HepG2 (cell line): Measurements from ENCODE around the gene KCTD13. TPM values are rescaled to one million over a fixed set of nuclear protein-coding genes. Genes with fewer than 3 reads are reported as not detected.

Experiments
- ARID4A ChIP-seq: sonication (generic); formaldehyde crosslinking; IDR thresholded peaks from 2 replicates; pipeline ENCODE4 v1.5.0; 2020; ENCODE audit warnings: mild to moderate bottlenecking, missing genetic modification reagents, borderline replicate concordance
- CCAR2 ChIP-seq: fragments of 200-400 bp; formaldehyde crosslinking; optimal IDR thresholded peaks from 2 replicates; pipeline ENCODE3; 2018; ENCODE audit warnings: low read depth, mild to moderate bottlenecking, low read length, moderate library complexity
- DNMT3B ChIP-seq: conservative IDR thresholded peaks from 2 replicates; pipeline ENCODE4 v1.6.1; 2016; ENCODE audit warnings: missing biosample characterization, control low read depth
- FOXP1 ChIP-seq, 2 experiments: fragments of 450-650 bp in 1 of 2; IDR thresholded peaks; 2 replicates each; pipeline ENCODE4 v1.6.1; 2017 to 2018; ENCODE audit warnings: antibody characterized with exemption in 1 of 2
- GLMP ChIP-seq: sonication (generic); formaldehyde crosslinking; IDR thresholded peaks from 2 replicates; pipeline ENCODE4 v1.9.0; 2021; ENCODE audit warnings: missing genetic modification reagents, mild to moderate bottlenecking, borderline replicate concordance
- HMGXB3 ChIP-seq: sonication (generic); formaldehyde crosslinking; IDR thresholded peaks from 2 replicates; pipeline ENCODE4 v1.4.0; 2020; ENCODE audit warnings: missing genetic modification reagents, borderline replicate concordance
- MTA1 ChIP-seq: sonication (generic); formaldehyde crosslinking; IDR thresholded peaks from 2 replicates; pipeline ENCODE4 v1.4.0; 2020; ENCODE audit warnings: missing genetic modification reagents, mild to moderate bottlenecking, borderline replicate concordance
- PTBP1 ChIP-seq: fragments of 200-400 bp; formaldehyde crosslinking; IDR thresholded peaks from 2 replicates; pipeline ENCODE4 v1.6.1; 2018; ENCODE audit warnings: low read length, low read depth; ENCODE audit not compliant: poor library complexity, severe bottlenecking
- SRSF1 ChIP-seq: fragments of 200-400 bp; formaldehyde crosslinking; optimal IDR thresholded peaks from 2 replicates; pipeline ENCODE3; 2017; ENCODE audit warnings: mild to moderate bottlenecking, low read depth, low read length, moderate library complexity
- ZBTB34 ChIP-seq: sonication (generic); formaldehyde crosslinking; IDR thresholded peaks from 2 replicates; pipeline ENCODE4 v1.8.0; 2022; ENCODE audit warnings: mild to moderate bottlenecking, missing genetic modification reagents
- ZBTB7A ChIP-seq: sonication (generic); formaldehyde crosslinking; IDR thresholded peaks from 2 replicates; pipeline ENCODE4 v1.8.0; 2022; ENCODE audit warnings: mild to moderate bottlenecking, missing genetic modification reagents
- ZFX ChIP-seq: sonication (generic); formaldehyde crosslinking; IDR thresholded peaks from 2 replicates; pipeline ENCODE4 v1.4.0; 2020; ENCODE audit warnings: mild to moderate bottlenecking, low read depth, missing genetic modification reagents, moderate library complexity
- ZNF253 ChIP-seq: sonication (generic); formaldehyde crosslinking; IDR thresholded peaks from 2 replicates; pipeline ENCODE4 v1.8.0; 2022; ENCODE audit warnings: mild to moderate bottlenecking, missing genetic modification reagents, borderline replicate concordance
- ZNF282 ChIP-seq: fragments of 450-650 bp; IDR thresholded peaks from 2 replicates; pipeline ENCODE4 v1.6.1; 2018; ENCODE audit not compliant: partially characterized antibody
- ZNF484 ChIP-seq: sonication (generic); formaldehyde crosslinking; IDR thresholded peaks from 2 replicates; pipeline ENCODE4 v1.5.1; 2020; ENCODE audit warnings: mild to moderate bottlenecking, low read depth, missing genetic modification reagents, borderline replicate concordance
- ZNF747 ChIP-seq: sonication (generic); formaldehyde crosslinking; IDR thresholded peaks from 2 replicates; pipeline ENCODE4 v1.8.1; 2023; ENCODE audit warnings: missing genetic modification reagents, mild to moderate bottlenecking, borderline replicate concordance
- polyA plus RNA-seq, 8 experiments: library from polyadenylated mRNA; depleted of rRNA in 3 of 8; stranded (reverse) in 7 of 8; unstranded in 1 of 8; fragments of >200 nt; fragmentation: Illumina TruSeq in 4 of 8; extraction: Trizol in 4 of 8; gene quantifications; 2 replicates each; pipeline versions ENCODE4 v1.2.1 to v1.2.3, GENCODE V29; 2011 to 2016; ENCODE audit warnings: low read depth in 4 of 8, missing spikeins in 1 of 8, mixed read lengths in 1 of 8; ENCODE audit not compliant: insufficient read depth in 1 of 8
- total RNA-seq, 5 experiments: library from RNA; depleted of rRNA; stranded (reverse); fragments of >200 nt; fragmentation: Illumina TruSeq; extraction: Trizol; gene quantifications; 2 replicates each; pipeline ENCODE4 v1.2.3, GENCODE V29; 2016; ENCODE audit warnings: low read depth in 1 of 5

Gene KCTD13
- total and polyA plus RNA-seq, 2 of the 13 experiments (the other 11 are each of a cell fraction or from before 2014, with no cell fraction given) = 6.3 to 14.7 TPM

DNA sequence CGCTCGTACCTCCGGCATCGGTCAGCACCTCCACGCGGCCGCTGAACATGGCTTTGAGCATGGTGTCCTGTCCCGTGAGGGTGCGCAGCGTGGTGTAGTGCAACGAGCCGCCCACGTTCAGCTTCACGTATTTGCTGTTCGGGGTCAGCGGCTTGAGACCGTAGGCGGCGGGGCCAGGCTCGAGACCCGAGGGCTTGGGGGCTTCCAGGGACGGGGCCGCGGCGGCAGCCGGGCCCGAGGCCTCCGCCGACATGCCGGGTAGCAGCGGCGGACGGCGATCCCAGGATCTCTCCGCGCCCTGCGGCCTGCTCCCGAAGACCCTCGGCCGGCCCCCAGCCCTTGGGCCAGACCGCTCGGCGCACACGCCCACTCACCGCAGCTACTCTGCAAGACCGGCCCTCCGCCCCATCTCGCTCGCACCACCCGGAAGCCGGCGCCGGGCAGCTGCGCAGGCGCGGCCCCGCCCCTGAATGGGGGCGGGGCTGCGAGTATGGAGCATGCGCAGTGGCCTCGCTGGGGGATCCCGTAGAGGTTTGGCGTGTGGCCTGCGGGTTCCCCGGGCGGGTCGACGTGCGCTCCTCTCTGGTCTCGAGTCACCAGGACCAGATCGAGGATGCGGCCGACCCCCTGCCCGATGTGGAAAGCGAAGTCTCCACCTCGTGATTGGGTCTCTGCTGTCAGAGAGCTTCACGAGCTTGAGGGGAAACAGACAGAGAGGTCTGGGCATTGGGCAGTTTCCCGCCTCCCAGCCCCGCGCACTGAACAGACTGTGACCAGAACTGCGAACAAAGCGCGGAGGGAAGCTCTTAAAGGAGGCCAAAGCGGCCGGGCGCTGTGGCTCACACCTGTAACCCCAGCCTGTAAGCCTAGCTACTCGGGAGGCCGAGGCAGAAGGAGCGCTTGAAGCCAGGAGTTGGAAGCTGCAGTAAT lies at the start of gene KCTD13 (continued):
- 0 out of 2 replicates have a peak, but pooled peaks have one; percentile 43 for TF ChIP-seq ZBTB34
- peak; percentile 44; the same call in 1 of the 2 replicates for TF ChIP-seq ZBTB7A (CRISPR knock-in tag)
- peak; percentile 97 for TF ChIP-seq ZNF747 (CRISPR knock-in tag)
- TF ChIP-seq DNMT3B (CRISPR knock-in tag) = no peak; the same call in 1 of the 2 replicates
- TF ChIP-seq ARID4A (CRISPR knock-in tag) = peak; percentile 89
- no peak for TF ChIP-seq ZNF282
- no peak for TF ChIP-seq CCAR2
- no peak for TF ChIP-seq FOXP1 (IDR thresholded peaks at IDR 0.05)
- TF ChIP-seq FOXP1 (CRISPR knock-in tag; IDR thresholded peaks at IDR 0.05) = no peak
- TF ChIP-seq ZNF253 (CRISPR knock-in tag) = peak; percentile 91; the same call in 1 of the 2 replicates
- peak; percentile 82 for TF ChIP-seq SRSF1
- no peak for TF ChIP-seq PTBP1
- peak; percentile 73; the same call in 1 of the 2 replicates for TF ChIP-seq HMGXB3 (CRISPR knock-in tag)
- no peak for TF ChIP-seq GLMP
- no peak for TF ChIP-seq MTA1
- TF ChIP-seq ZFX = peak; percentile 97
- TF ChIP-seq ZNF484 = peak; percentile 81
